HCT116 (cell line): ENCODE measurements around the gene PLAC8L1. TPM values are rescaled to one million over a fixed set of nuclear protein-coding genes. Genes with fewer than 3 reads are reported as not detected.

ENCODE experiments used
- ATAC-seq: fragments of 200-7000 bp; cut with Tn5 transposase; 2 replicates; pipeline ENCODE4 v1.9.1; 2020; ENCODE audit warnings: mild to moderate bottlenecking, moderate library complexity
- BruUV-seq: library from RNA; stranded (reverse); fragments of 400-500 nt; replicated peaks from 2 replicates; lab custom pipeline; 2021; lab: Mats Ljungman, UMichigan
- CTCF ChIA-PET: fragments of 300-600 bp; sonication (Branson Sonifier 250); formaldehyde crosslinking; loops from one replicate; lab custom pipeline; 2021; ENCODE audit warnings: antibody characterized with exemption; lab: Charles Lee
- POLR2A ChIA-PET: fragments of 300-600, 350-600 bp; sonication (Branson Sonifier 250); formaldehyde crosslinking; loops from one replicate; lab custom pipeline; 2021; ENCODE audit warnings: antibody characterized with exemption; lab: Charles Lee
- RAD21 ChIA-PET, 2 experiments: fragments of 300-600 bp; sonication (Branson Sonifier 250); formaldehyde crosslinking; loops; one replicate each; lab custom pipeline; 2023; ENCODE audit warnings: low total read pairs in 2 of 2; ENCODE audit not compliant: uncharacterized antibody in 2 of 2, unreplicated experiment in 2 of 2, low non-redundant PET in 1 of 2; lab: Charles Lee
- DNase-seq: peaks from one replicate; pipeline ENCODE4 v3.0.0-alpha.2; 2010; ENCODE audit warnings: low read depth, low spot score
- H2AFZ ChIP-seq: fragments of 200-600 bp; shearing (Covaris generic), sonication (generic); 2 replicates; pipeline ENCODE4 v1.6.1; 2017; ENCODE audit warnings: low read depth, mixed run types, mixed read lengths, antibody characterized with exemption, low read length; ENCODE audit not compliant: poor library complexity, severe bottlenecking
- H3K27ac ChIP-seq: 2 replicates; pipeline ENCODE4 v1.5.1; 2012; ENCODE audit warnings: low read depth, low read length
- H3K27me3 ChIP-seq: fragments of 200-600 bp; sonication (generic); 2 replicates; pipeline ENCODE4 v1.6.1; 2016; ENCODE audit warnings: mixed run types, low read length, mixed read lengths; ENCODE audit not compliant: insufficient read depth
- H3K36me3 ChIP-seq, 2 experiments: fragments of 200-500 bp in 1 of 2; fragments of 200-600 bp in 1 of 2; sonication (Bioruptor generic) in 1 of 2; sonication (generic) in 1 of 2; 2 replicates each; pipeline versions ENCODE4 v1.5.1 to v1.6.1; 2014 to 2016; ENCODE audit warnings: low read length in 2 of 2, inconsistent platforms in 1 of 2, mixed read lengths in 1 of 2, mixed run types in 1 of 2; ENCODE audit not compliant: insufficient read depth in 2 of 2, control insufficient read depth in 1 of 2
- H3K4me1 ChIP-seq, 2 experiments: fragments of 200-600 bp in 1 of 2; sonication (generic) in 1 of 2; 2 replicates each; pipeline versions ENCODE4 v1.5.1 to v1.6.1; 2012 to 2017; ENCODE audit warnings: low read length in 2 of 2, inconsistent platforms in 1 of 2, mild to moderate bottlenecking in 1 of 2, mixed read lengths in 1 of 2, mixed run types in 1 of 2, moderate library complexity in 1 of 2; ENCODE audit not compliant: insufficient read depth in 2 of 2, control insufficient read depth in 1 of 2
- H3K4me2 ChIP-seq: fragments of 200-600 bp; sonication (generic); 2 replicates; pipeline ENCODE4 v1.6.1; 2017; ENCODE audit warnings: mixed run types, low read length, mixed read lengths
- H3K4me3 ChIP-seq, 2 experiments: fragments of 200-600 bp in 1 of 2; sonication (generic) in 1 of 2; replicated peaks in 1 of 2; 2 replicates each; pipeline ENCODE4 v1.5.1; 2011 to 2016; ENCODE audit warnings: low read length in 2 of 2, control low read depth in 1 of 2, low read depth in 1 of 2, mild to moderate bottlenecking in 1 of 2, mixed read lengths in 1 of 2, mixed run types in 1 of 2
- H3K79me2 ChIP-seq: fragments of 200-600 bp; sonication (generic); 2 replicates; pipeline ENCODE4 v1.6.1; 2017; ENCODE audit warnings: mild to moderate bottlenecking, mixed run types, low read length, moderate library complexity, mixed read lengths; ENCODE audit not compliant: insufficient read depth
- H3K9ac ChIP-seq: fragments of 200-600 bp; sonication (generic); 2 replicates; pipeline ENCODE4 v1.6.1; 2016; ENCODE audit warnings: low read length, mixed read lengths
- H3K9me2 ChIP-seq: fragments of 200-600 bp; sonication (generic), shearing (Covaris generic); 2 replicates; pipeline ENCODE4 v1.6.1; 2017; ENCODE audit warnings: mixed run types, mild to moderate bottlenecking, moderate library complexity; ENCODE audit not compliant: insufficient read depth
- H3K9me3 ChIP-seq, 2 experiments: fragments of 200-500 bp in 1 of 2; fragments of 200-600 bp in 1 of 2; sonication (Bioruptor generic) in 1 of 2; sonication (generic) in 1 of 2; 2 replicates each; pipeline ENCODE4 v1.6.1; 2014 to 2017; ENCODE audit warnings: low read length in 2 of 2, mixed read lengths in 2 of 2, inconsistent platforms in 1 of 2, low read depth in 1 of 2, mild to moderate bottlenecking in 1 of 2, mixed run types in 1 of 2, moderate library complexity in 1 of 2; ENCODE audit not compliant: control insufficient read depth in 1 of 2, insufficient read depth in 1 of 2
- H4K20me1 ChIP-seq: fragments of 200-600 bp; sonication (generic), shearing (Covaris generic); 2 replicates; pipeline ENCODE4 v1.6.1; 2017; ENCODE audit warnings: mixed run types, mild to moderate bottlenecking, moderate library complexity; ENCODE audit not compliant: insufficient read depth
- CEBPB ChIP-seq: IDR thresholded peaks from 2 replicates; pipeline ENCODE4 v1.6.1; 2012; ENCODE audit warnings: low read depth
- EGR1 ChIP-seq: IDR thresholded peaks from 2 replicates; pipeline ENCODE4 v1.6.1; 2012; ENCODE audit warnings: low read depth
- POLR2A ChIP-seq: IDR thresholded peaks from 2 replicates; pipeline ENCODE4 v1.7.0; 2011; ENCODE audit warnings: borderline replicate concordance; ENCODE audit not compliant: insufficient read depth, insufficient read length; ENCODE audit errors: extremely low read depth
- SP1 ChIP-seq: IDR thresholded peaks from 2 replicates; pipeline ENCODE4 v1.6.1; 2012; ENCODE audit warnings: low read depth
- SRF ChIP-seq: IDR thresholded peaks from 2 replicates; pipeline ENCODE4 v1.6.1; 2012; ENCODE audit warnings: low read depth
- ZFX ChIP-seq: fragments of 450-650 bp; IDR thresholded peaks from 2 replicates; pipeline ENCODE4 v1.6.1; 2017
- intact Hi-C: fragments of 100-400 bp; cut with micrococcal nuclease; formaldehyde crosslinking; loops from 2 replicates; pipeline ENCODE4 v1.10.0; 2022
- total RNA-seq: library from RNA; stranded (reverse); gene quantifications from one replicate; pipeline ENCODE4 v1.2.1, GENCODE V29; 2021; ENCODE audit not compliant: unreplicated experiment
- TF ChIP-seq, protein P1 (sequence below): IDR thresholded peaks from 2 replicates; pipeline ENCODE4 v1.6.1; 2012
- TF ChIP-seq, protein P2 (sequence below): IDR thresholded peaks from 2 replicates; pipeline ENCODE4 v1.6.1; 2012; ENCODE audit warnings: low read depth

Gene PLAC8L1
- total RNA-seq, 1 experiment from 2014 or later, result 2.6 TPM

GRCh38 chr5:146050086-146050485, 55.3 kb downstream of the PLAC8L1 start:
- Histone ChIP-seq H3K27ac (no peak overlapping the region), H4K20me1 (no peaks in the 10 kb centered on the region), H3K79me2 (no peaks in the 10 kb centered on the region), H3K36me3 (no peaks in the 10 kb centered on the region; a peak in 1 of 4 replicates), H3K4me2 (no peak overlapping the region), H2AFZ (no peak overlapping the region), H3K27me3 (no peaks in the 10 kb centered on the region), H3K9me3 (no peaks in the 10 kb centered on the region), H3K4me1 (peaks cover 18 to 22% of the 10 kb centered on the region in 2 experiments), H3K9ac (no peak overlapping the region), H3K4me3 (no peak overlapping the region), H3K9me2 (no peaks in the 10 kb centered on the region)
- intact Hi-C loops, result loop anchor here (10.0 kb wide), 2 partner anchors 375 to 705 kb away; no protein-coding TSS in a partner anchor
- no peak for TF ChIP-seq EGR1
- no peak for TF ChIP-seq SRF
- no peak for TF ChIP-seq ZFX
- TF ChIP-seq CEBPB, result no peak
- TF ChIP-seq, protein P1, sequence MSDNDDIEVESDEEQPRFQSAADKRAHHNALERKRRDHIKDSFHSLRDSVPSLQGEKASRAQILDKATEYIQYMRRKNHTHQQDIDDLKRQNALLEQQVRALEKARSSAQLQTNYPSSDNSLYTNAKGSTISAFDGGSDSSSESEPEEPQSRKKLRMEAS, result no peak
- TF ChIP-seq, protein P2, sequence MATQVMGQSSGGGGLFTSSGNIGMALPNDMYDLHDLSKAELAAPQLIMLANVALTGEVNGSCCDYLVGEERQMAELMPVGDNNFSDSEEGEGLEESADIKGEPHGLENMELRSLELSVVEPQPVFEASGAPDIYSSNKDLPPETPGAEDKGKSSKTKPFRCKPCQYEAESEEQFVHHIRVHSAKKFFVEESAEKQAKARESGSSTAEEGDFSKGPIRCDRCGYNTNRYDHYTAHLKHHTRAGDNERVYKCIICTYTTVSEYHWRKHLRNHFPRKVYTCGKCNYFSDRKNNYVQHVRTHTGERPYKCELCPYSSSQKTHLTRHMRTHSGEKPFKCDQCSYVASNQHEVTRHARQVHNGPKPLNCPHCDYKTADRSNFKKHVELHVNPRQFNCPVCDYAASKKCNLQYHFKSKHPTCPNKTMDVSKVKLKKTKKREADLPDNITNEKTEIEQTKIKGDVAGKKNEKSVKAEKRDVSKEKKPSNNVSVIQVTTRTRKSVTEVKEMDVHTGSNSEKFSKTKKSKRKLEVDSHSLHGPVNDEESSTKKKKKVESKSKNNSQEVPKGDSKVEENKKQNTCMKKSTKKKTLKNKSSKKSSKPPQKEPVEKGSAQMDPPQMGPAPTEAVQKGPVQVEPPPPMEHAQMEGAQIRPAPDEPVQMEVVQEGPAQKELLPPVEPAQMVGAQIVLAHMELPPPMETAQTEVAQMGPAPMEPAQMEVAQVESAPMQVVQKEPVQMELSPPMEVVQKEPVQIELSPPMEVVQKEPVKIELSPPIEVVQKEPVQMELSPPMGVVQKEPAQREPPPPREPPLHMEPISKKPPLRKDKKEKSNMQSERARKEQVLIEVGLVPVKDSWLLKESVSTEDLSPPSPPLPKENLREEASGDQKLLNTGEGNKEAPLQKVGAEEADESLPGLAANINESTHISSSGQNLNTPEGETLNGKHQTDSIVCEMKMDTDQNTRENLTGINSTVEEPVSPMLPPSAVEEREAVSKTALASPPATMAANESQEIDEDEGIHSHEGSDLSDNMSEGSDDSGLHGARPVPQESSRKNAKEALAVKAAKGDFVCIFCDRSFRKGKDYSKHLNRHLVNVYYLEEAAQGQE, result no peak
- no peak for TF ChIP-seq SP1
- no peak for TF ChIP-seq POLR2A
- ChIA-PET RAD21 (no interaction called here), POLR2A (no interaction called here), CTCF (interaction anchor here (1.5 kb wide), 2 partner anchors 9 to 352 kb away, joined by 4 read pairs; no protein-coding TSS in a partner anchor)
- no TSS peak for BruUV-seq
- ATAC-seq, result no peak
- DNase-seq, result no peak
